Lung (tissue), 12 donors: ENCODE measurements around the gene S1PR3. TPM values are rescaled to one million over a fixed set of nuclear protein-coding genes. Genes with fewer than 3 reads are reported as not detected.
A peak's percentile ranks its signal among the peaks of the same experiment; 100 is the strongest.

Experiments
- ATAC-seq: fragments of 200-7000 bp; cut with Tn5 transposase; one replicate; pipeline ENCODE4 v1.9.1; 2020; ENCODE audit warnings: moderate number of reproducible peaks; ENCODE audit not compliant: insufficient read depth, low FRiP score
- DNase-seq, 3 donors: peaks; one replicate each; pipeline ENCODE4 v3.0.0-alpha.2; 2013 to 2017
- H3K27ac ChIP-seq, 2 donors: one replicate each; pipeline ENCODE4 v1.5.1; 2013; ENCODE audit warnings: mild to moderate bottlenecking in 2 of 2, moderate library complexity in 2 of 2, control low read depth in 1 of 2, inconsistent platforms in 1 of 2, low read depth in 1 of 2, low read length in 1 of 2
- H3K27me3 ChIP-seq, 3 donors: one replicate each; pipeline ENCODE4 v1.5.1; 2013; ENCODE audit warnings: low read length in 2 of 3; ENCODE audit not compliant: control insufficient read depth in 3 of 3, insufficient read depth in 3 of 3
- H3K36me3 ChIP-seq, 4 donors: one replicate each; pipeline ENCODE4 v1.5.1; 2013; ENCODE audit warnings: low read length in 4 of 4, mild to moderate bottlenecking in 1 of 4, moderate library complexity in 1 of 4; ENCODE audit not compliant: control insufficient read depth in 4 of 4, insufficient read depth in 4 of 4
- H3K4me1 ChIP-seq, 5 donors: one replicate each; pipeline ENCODE4 v1.5.1; 2013; ENCODE audit warnings: low read length in 5 of 5, mild to moderate bottlenecking in 2 of 5, moderate library complexity in 1 of 5; ENCODE audit not compliant: control insufficient read depth in 5 of 5, insufficient read depth in 5 of 5
- H3K4me3 ChIP-seq: one replicate; pipeline ENCODE4 v1.5.1; 2013; ENCODE audit warnings: mild to moderate bottlenecking, control low read depth, moderate library complexity
- H3K9ac ChIP-seq, 2 donors: one replicate each; pipeline ENCODE4 v1.5.1; 2013; ENCODE audit warnings: low read length in 2 of 2, control low read depth in 1 of 2; ENCODE audit not compliant: insufficient read depth in 1 of 2
- H3K9me3 ChIP-seq, 4 donors: one replicate each; pipeline ENCODE4 v1.5.1; 2013; ENCODE audit warnings: low read length in 3 of 4, mild to moderate bottlenecking in 1 of 4, moderate library complexity in 1 of 4; ENCODE audit not compliant: control insufficient read depth in 4 of 4, insufficient read depth in 3 of 4
- WGBS, 2 donors: extraction: QIAGEN DNeasy Blood & Tissue Kit; methylation state at CpG; one replicate each; pipeline ENCODE4 v1.1.7; 2013; 5-methylcytosine and 5-hydroxymethylcytosine counted together
- polyA plus RNA-seq, 2 donors: library from polyadenylated mRNA; stranded (reverse); fragments of 200-250 nt; gene quantifications; one replicate each; pipeline ENCODE4 v1.2.1, GENCODE V29; 2013
- total RNA-seq, 2 donors: library from RNA; depleted of rRNA in 1 of 2; stranded (reverse); fragments of >200 nt in 1 of 2; gene quantifications; one replicate each; pipeline ENCODE4 v1.2.1, GENCODE V29; 2014 to 2021
- TF ChIP-seq, protein P1 (sequence below): IDR thresholded peaks from 2 replicates; pipeline ENCODE4 v1.5.1; 2012; ENCODE audit warnings: mild to moderate bottlenecking; ENCODE audit errors: control extremely low read depth, extremely low read depth
- donor health status: control.
- donor health status: control.
- donor health status: Bipolar disorder and iron deficiency.
- donor health status: healthy.
- donor health status: DM: yes; HTN: yes; CAD: no.

Gene S1PR3
- total and polyA plus RNA-seq, 4 donors, result 2.8 to 38.7 (median 14.3) TPM

DNA sequence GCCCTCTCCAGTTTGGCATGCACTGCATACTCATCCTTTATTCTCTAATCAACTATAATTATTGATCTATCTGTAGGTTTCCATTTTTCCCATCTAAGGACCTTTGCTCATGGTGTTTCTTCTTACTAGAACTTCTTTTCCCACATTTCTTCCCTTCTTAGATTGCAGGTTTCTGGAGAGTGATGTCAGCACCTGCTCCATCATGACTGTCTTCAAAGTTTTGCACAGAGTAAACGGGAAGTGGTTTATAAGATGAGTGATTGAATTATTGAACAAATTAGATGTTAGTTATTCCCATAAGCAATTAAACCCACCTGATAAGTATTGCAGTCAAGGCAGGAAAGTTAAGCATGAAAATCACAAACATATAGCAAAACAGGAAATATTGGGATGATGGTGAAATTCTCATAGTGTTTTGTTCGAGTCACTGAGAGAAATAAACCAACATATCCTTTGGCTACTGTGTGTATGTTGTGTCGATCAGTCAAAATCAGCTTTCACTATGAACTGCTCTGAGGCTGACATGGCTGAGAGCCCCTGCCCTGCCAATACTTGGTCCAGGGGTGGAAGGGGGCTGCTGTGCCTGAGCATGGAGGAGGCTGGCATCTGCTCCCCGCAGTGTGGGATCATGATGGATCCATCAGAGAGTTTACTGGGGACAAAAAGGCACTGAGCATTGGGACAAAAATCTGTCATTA is 45.5 kb upstream of the S1PR3 start:
- WGBS, 2 donors, result 52 to 59% methylated on average over 4 of the region's 4 CpGs
- no peak overlapping the region for H3K27ac ChIP-seq
- ATAC-seq, result no peak
- no peaks in the 10 kb centered on the region for H3K36me3 ChIP-seq
- H3K9ac ChIP-seq, result no peak overlapping the region
- peaks cover 9 to 42% (median 15%) of the 10 kb centered on the region in 5 donors for H3K4me1 ChIP-seq
- no peak for DNase-seq
- no peaks in the 10 kb centered on the region for H3K27me3 ChIP-seq
- H3K9me3 ChIP-seq, result peaks cover 0 to 5% (median 0%) of the 10 kb centered on the region in 4 donors
- TF ChIP-seq, protein P1, sequence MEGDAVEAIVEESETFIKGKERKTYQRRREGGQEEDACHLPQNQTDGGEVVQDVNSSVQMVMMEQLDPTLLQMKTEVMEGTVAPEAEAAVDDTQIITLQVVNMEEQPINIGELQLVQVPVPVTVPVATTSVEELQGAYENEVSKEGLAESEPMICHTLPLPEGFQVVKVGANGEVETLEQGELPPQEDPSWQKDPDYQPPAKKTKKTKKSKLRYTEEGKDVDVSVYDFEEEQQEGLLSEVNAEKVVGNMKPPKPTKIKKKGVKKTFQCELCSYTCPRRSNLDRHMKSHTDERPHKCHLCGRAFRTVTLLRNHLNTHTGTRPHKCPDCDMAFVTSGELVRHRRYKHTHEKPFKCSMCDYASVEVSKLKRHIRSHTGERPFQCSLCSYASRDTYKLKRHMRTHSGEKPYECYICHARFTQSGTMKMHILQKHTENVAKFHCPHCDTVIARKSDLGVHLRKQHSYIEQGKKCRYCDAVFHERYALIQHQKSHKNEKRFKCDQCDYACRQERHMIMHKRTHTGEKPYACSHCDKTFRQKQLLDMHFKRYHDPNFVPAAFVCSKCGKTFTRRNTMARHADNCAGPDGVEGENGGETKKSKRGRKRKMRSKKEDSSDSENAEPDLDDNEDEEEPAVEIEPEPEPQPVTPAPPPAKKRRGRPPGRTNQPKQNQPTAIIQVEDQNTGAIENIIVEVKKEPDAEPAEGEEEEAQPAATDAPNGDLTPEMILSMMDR, result no peak
- H3K4me3 ChIP-seq, result no peak overlapping the region

DNA sequence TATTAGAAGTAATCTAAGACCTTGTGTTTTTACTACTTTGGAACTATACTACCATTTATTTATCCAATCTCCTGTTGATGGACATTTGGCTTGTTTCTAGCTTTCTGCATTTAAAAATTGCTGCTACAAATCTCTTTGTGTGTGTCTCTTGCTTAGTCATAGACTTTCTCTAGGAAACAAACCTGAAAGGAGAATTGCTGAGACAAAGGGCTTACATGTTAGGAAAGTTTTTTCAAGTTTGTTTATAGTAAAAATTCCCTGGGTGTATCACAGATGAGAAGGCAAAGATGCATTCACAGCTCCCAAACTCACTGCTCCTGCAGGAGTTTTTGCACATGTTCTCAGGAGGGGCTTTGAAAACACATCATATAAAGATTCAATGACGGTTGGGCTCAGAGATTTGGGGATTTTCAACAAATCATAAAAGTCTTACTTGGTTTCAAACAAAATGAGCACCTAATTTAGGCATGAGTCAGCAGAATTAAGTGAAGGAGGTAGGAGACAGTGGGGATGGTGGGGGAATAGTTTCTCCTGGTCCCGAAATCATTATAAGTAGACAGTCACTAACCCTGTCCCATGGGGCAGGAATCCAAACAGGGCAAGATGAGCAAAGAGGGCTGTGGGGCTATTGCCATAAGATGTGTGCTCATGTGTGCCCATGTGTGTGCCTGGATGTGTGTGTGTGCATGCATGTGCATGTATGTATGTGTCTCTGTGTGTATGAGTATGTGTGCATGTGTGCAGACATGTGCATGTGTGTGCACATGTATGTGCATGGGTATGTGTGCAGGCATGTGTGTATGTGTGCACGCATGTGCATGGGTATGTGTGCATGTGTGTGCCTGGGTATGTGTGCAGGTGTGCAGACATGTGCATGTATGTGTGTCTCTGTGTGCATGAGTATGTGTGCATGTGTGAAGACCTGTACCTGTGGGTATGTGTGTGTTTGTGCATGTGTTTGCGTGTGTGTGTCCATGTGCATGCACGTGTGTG is 43.4 kb upstream of the S1PR3 start:
- 73 to 94% methylated on average over 5 of the region's 5 CpGs for WGBS, 2 donors
- Histone ChIP-seq H3K36me3 (no peaks in the 10 kb centered on the region), H3K27me3 (no peaks in the 10 kb centered on the region), H3K9me3 (peaks cover 0 to 5% (median 0%) of the 10 kb centered on the region in 4 donors), H3K4me1 (peaks cover 13 to 56% (median 16%) of the 10 kb centered on the region in 5 donors), H3K9ac (no peak overlapping the region), H3K27ac (no peak overlapping the region), H3K4me3 (no peak overlapping the region)
- no peak for DNase-seq
- TF ChIP-seq, protein P1, result no peak
- no peak for ATAC-seq

DNA sequence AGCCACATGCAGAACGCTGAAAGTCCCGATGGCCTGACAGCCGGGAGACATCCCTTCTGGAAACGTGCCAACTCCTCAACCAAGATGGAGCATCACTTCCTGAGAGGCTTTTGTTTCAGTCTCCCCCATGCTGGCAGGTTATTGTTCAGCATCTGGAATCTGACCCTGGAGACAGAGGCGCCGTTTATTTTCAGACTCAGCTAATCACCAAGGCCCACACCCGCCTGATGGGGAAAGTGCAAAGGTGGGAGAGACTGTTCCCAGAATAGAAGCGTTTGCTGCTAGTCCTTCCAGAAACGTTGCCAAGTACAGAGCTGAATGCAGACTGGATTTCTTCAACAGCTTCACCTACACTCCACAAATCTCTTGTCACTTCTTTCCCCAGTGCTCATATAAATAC is 41.8 kb upstream of the S1PR3 start:
- Histone ChIP-seq H3K27me3 (no peaks in the 10 kb centered on the region), H3K4me1 (peaks cover 13 to 68% (median 16%) of the 10 kb centered on the region in 5 donors), H3K36me3 (no peaks in the 10 kb centered on the region), H3K4me3 (no peak overlapping the region), H3K27ac (no peak overlapping the region), H3K9ac (no peak overlapping the region), H3K9me3 (peaks cover 0 to 5% (median 0%) of the 10 kb centered on the region in 4 donors)
- WGBS, 2 donors, result 31 to 32% methylated on average over 9 of the region's 9 CpGs
- ATAC-seq (no peak), DNase-seq (peak; percentile 97 to 100 (median 100))
- TF ChIP-seq, protein P1, result no peak
